Keratinocyte (primary cell): Measurements from ENCODE around the gene DMRTC1B. TPM values are rescaled to one million over a fixed set of nuclear protein-coding genes. Genes with fewer than 3 reads are reported as not detected.
"Not testable (repeated sequence)": the region's sequence is repeated elsewhere in the genome, so short reads cannot be mapped to it uniquely, and the experiment has no call there.

Source experiments
- DNase-seq: peaks from one replicate; pipeline ENCODE4 v3.0.0-alpha.2; 2011; ENCODE audit warnings: low read depth, missing footprints, low spot score
- FAIRE-seq: peaks from 2 replicates; lab custom pipeline; 2011; peaks lifted over from hg19 to GRCh38; lab: Jason Lieb, UNC
- H2AFZ ChIP-seq: 2 replicates; pipeline ENCODE4 v1.6.0; 2012; ENCODE audit warnings: low read length, control low read depth, inconsistent platforms; ENCODE audit not compliant: control insufficient read depth
- H3K27ac ChIP-seq: 2 replicates; pipeline ENCODE4 v1.5.1; 2011; ENCODE audit warnings: low read length; ENCODE audit not compliant: control insufficient read depth, insufficient read depth
- H3K27me3 ChIP-seq: 3 replicates; pipeline ENCODE4 v1.6.0; 2011; ENCODE audit warnings: low read length; ENCODE audit not compliant: control insufficient read depth, insufficient read depth; ENCODE audit errors: extremely low read depth
- H3K36me3 ChIP-seq, 2 experiments: 2 replicates in 1 of 2; 3 replicates in 1 of 2; pipeline ENCODE4 v1.5.1; 2011; ENCODE audit warnings: low read length in 2 of 2, mild to moderate bottlenecking in 1 of 2; ENCODE audit not compliant: control insufficient read depth in 2 of 2, insufficient read depth in 2 of 2; ENCODE audit errors: extremely low read depth in 1 of 2
- H3K4me1 ChIP-seq: 3 replicates; pipeline ENCODE4 v1.5.1; 2011; ENCODE audit warnings: low read length; ENCODE audit not compliant: control insufficient read depth, insufficient read depth; ENCODE audit errors: extremely low read depth
- H3K4me2 ChIP-seq: 3 replicates; pipeline ENCODE4 v1.6.0; 2011; ENCODE audit warnings: low read depth, low read length; ENCODE audit not compliant: control insufficient read depth, insufficient read depth; ENCODE audit errors: extremely low read depth
- H3K4me3 ChIP-seq, 3 experiments: fragments of 200-600 bp in 1 of 3; sonication (generic) in 1 of 3; 2 replicates in 2 of 3; 3 replicates in 1 of 3; pipeline ENCODE4 v1.5.1; 2011 to 2016; ENCODE audit warnings: low read length in 3 of 3, mild to moderate bottlenecking in 3 of 3, control low read depth in 2 of 3, inconsistent platforms in 1 of 3, low read depth in 1 of 3, mixed read lengths in 1 of 3, mixed run types in 1 of 3, moderate library complexity in 1 of 3; ENCODE audit not compliant: control insufficient read depth in 2 of 3, insufficient read depth in 2 of 3; ENCODE audit errors: extremely low read depth in 1 of 3
- H3K79me2 ChIP-seq: 2 replicates; pipeline ENCODE4 v1.6.0; 2012; ENCODE audit warnings: low read length; ENCODE audit not compliant: control insufficient read depth, insufficient read depth
- H3K9ac ChIP-seq: 3 replicates; pipeline ENCODE4 v1.6.0; 2011; ENCODE audit warnings: low read length; ENCODE audit not compliant: control insufficient read depth, insufficient read depth; ENCODE audit errors: extremely low read depth
- H3K9me1 ChIP-seq: 3 replicates; pipeline ENCODE4 v1.6.0; 2011; ENCODE audit warnings: low read length; ENCODE audit not compliant: control insufficient read depth, insufficient read depth; ENCODE audit errors: extremely low read depth
- H3K9me3 ChIP-seq: 2 replicates; pipeline ENCODE4 v1.5.1; 2012; ENCODE audit warnings: low read depth, low read length; ENCODE audit not compliant: control insufficient read depth
- H4K20me1 ChIP-seq: 3 replicates; pipeline ENCODE4 v1.6.0; 2011; ENCODE audit warnings: low read length; ENCODE audit not compliant: control insufficient read depth, insufficient read depth; ENCODE audit errors: extremely low read depth
- dilution Hi-C: fragments of 300-500 bp; cut with MboI; formaldehyde crosslinking; loops from one replicate; pipeline ENCODE4 v1.7.0; 2020; ENCODE audit warnings: low sequenced_read_pairs; ENCODE audit not compliant: extremely low pct_ligation_motif_present
- polyA plus RNA-seq, 5 experiments: library from polyadenylated mRNA; depleted of rRNA in 3 of 5; stranded (reverse) in 3 of 5; stranded (forward) in 1 of 5; unstranded in 1 of 5; fragments of >200 nt; gene quantifications; 1 replicate in 1 of 5; 2 replicates in 3 of 5; 3 replicates in 1 of 5; pipeline versions ENCODE4 v1.2.1 to v1.2.3, GENCODE V29; 2011 to 2012; ENCODE audit warnings: missing spikeins in 2 of 5, low read depth in 1 of 5, low replicate concordance in 1 of 5
- small RNA-seq, 3 experiments: library from RNA; depleted of rRNA; stranded (forward); fragments of <200 nt; gene quantifications; one replicate each; pipeline ENCODE3, GENCODE V24; 2012; ENCODE audit warnings: low read depth in 3 of 3, low replicate concordance in 1 of 3; ENCODE audit not compliant: insufficient read length in 3 of 3

Gene DMRTC1B
- polyA plus RNA-seq, 1 donor (not counting 4 experiments of a cell fraction or from before 2014, with no cell fraction given) = not detected

DNA sequence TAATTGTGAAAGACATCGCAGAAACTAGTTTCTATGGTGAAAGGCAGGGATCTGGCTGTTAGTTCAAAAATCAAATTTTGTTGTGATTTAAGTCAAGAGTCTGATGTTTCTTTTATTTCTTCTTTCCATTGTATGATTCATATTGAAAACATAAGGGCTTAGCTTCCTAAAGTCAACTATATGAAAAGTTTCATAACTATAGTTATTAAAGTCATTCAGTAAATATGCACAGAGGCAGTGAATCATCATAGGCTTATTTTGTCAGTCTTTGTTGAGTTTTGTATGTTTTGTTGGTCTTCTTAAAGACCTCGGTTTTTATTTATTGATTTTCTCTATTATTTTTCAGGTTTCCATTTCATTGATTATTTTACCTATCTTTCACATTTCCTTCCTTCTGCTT, 106.2 kb downstream of the DMRTC1B start:
- H3K9me3 ChIP-seq, H2AFZ ChIP-seq, H3K9me1 ChIP-seq, H3K36me3 ChIP-seq, DNase-seq, H3K4me2 ChIP-seq, H3K4me3 ChIP-seq, H3K79me2 ChIP-seq, H4K20me1 ChIP-seq, FAIRE-seq, H3K27me3 ChIP-seq, dilution Hi-C loops, H3K27ac ChIP-seq, H3K4me1 ChIP-seq, H3K9ac ChIP-seq: not testable (repeated sequence)

DNA sequence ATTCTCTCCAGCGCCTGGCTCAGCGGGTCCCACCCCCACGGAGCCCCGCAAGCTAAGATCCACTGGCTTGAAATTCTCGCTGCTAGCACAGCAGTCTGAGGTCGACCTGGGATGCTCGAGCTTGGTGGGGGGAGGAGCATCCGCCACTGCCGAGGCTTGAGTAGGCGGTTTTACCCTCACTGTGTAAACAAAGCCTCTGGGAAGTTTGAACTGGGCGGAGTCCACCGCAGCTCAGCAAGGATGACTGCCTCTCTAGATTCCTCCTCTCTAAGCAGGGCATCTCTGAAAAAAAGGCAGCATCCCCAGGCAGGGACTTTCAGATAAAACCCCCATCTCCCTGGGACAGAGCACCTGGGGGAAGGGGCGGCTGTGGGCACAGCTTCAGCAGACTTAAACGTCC, 113.0 kb downstream of the DMRTC1B start:
- H3K9me3 ChIP-seq, DNase-seq, H2AFZ ChIP-seq, FAIRE-seq, H4K20me1 ChIP-seq, H3K9me1 ChIP-seq, H3K27me3 ChIP-seq, H3K4me2 ChIP-seq, H3K9ac ChIP-seq, H3K36me3 ChIP-seq, H3K4me3 ChIP-seq, dilution Hi-C loops, H3K4me1 ChIP-seq, H3K79me2 ChIP-seq, H3K27ac ChIP-seq: not testable (repeated sequence)

Small RNAs within 50 kb of the gene (small RNA-seq; reads per million reads assigned to genes)
- 0.75 to 3.6 (median 1.0) reads per million in 3 experiments for gene RNU1-112P

Other genes with a start within 250 kb of the DMRTC1B start
- gene HDAC8, start 204.0 kb upstream of the DMRTC1B start, polyA plus RNA-seq = 22.4 to 27.3 TPM (median 23.8 TPM) in 3 replicates
- 5.7 to 7.1 TPM (median 5.7 TPM) in 3 replicates for gene PHKA1, start 62.6 kb upstream of the DMRTC1B start, polyA plus RNA-seq
- not detected in 3 replicates for gene FAM236B, start 5.8 kb downstream of the DMRTC1B start, polyA plus RNA-seq
- not detected in 3 replicates for gene FAM236D, start 31.3 kb downstream of the DMRTC1B start, polyA plus RNA-seq
- not detected in 3 replicates for gene FAM236C, start 135.7 kb downstream of the DMRTC1B start, polyA plus RNA-seq
- gene FAM236A, start 161.3 kb downstream of the DMRTC1B start, polyA plus RNA-seq = not detected in 3 replicates
- gene DMRTC1, start 166.9 kb downstream of the DMRTC1B start, polyA plus RNA-seq = not detected in 3 replicates
- gene PABPC1L2B, start 226.0 kb downstream of the DMRTC1B start, polyA plus RNA-seq = not detected in 3 replicates